Measurements from ENCODE around the gene CDC42EP5. TPM values are rescaled to one million over a fixed set of nuclear protein-coding genes. Genes with fewer than 3 reads are reported as not detected.
"Not testable (repeated sequence)": the region's sequence is repeated elsewhere in the genome, so short reads cannot be mapped to it uniquely, and the experiment has no call there.

CDC42EP5 gene
- polyA plus RNA-seq, 1 donor: 29.2 TPM

DNA sequence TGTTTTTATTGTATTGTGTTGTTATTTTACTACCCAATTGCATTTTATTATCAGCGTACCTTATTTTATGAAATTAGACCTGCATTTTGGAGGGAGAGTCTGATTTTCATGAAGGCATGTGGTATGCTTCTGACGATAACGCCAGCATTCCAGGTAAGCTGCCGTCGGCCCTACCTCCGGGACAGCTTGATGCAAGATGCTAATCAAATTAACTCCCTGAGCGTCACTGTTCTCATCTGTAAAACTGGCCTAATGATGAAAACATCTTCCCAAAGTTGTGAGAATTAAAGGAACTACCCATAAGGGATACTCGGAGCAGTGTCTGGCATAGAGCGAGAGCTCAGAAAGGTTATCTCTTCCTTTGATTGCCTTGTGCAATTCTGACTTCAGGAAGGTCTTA, 16.7 kb upstream of the CDC42EP5 start:
- DNase-seq (ENCODE audit: low read depth): no peak

DNA sequence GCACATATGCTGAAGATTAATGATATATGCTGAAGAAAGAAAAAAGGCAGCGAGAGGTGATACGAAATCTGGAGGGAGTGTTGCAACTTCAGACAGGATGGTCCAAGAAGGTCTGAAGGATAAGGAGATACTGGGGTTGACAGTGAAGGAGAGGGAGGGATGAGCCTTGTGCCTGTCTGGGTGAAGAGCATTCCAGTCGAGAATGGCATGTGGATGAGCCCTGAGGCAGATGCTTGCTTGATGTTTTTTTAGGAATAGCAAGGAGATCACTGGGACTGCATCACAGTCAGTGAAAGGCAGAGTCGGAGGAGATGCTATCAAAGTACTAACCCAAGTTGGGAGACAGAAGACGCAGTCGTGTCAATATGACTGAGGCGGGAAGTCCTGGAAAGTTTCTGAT, 16.2 kb upstream of the CDC42EP5 start:
- DNase-seq (ENCODE audit: low read depth): no peak

DNA sequence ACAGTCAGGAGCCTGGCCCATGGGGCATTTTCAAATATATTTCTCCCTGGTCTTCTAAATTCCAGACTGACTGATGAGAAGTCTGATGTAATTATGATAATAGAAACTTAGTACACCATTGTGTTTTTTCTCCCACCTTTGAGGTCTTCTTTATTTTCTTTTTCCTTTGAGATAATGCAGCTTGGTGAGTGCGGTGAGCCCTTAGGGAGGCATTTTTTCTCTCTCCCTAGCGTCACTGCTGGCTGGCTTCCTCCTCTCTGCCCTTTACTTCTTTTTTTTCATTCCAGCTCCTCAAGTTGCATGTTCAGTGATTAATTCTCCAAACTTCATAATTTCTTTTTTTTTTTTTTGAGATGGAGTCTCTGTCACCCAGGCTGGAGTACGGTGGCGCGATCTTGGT, 12.8 kb upstream of the CDC42EP5 start:
- DNase-seq (ENCODE audit: low read depth): no peak

DNA sequence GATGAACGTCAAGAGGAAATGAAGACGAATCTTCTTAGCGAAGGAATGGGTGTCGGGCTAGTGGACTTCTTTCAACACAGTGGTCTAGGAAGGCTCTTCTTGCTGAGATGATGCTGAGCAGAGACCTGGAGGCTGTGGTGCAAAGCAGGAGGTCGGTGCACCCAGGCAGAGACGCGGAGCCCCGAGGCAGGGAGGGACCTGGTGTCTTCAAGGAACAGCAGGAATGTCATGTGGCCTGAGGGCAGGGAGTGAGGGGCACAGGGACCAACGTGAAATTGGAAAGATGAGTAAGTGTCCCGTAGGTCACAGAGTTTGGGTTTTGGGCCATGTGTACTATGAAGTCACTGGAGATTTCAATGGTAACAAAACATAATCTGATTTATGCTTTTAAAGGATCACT, 11.4 kb upstream of the CDC42EP5 start:
- no peak for DNase-seq (ENCODE audit: low read depth)

DNA sequence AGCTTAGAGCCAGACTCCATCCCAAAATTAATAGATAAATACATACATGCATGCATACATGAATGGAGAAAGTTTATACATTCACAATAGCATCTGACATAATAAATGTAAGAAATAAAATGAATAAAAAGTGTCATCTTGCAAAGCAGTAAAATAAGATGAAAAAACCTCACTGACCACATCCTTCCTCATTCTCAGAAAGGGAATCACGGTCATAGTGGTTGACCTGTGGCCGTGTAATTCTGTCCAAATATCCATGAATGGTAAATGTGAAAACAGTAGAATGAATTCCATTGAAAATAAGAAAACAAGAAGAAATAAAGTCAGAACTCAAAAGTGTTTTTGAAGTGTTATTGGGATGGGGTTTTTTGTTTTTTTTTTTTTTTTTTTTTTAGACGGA, 9.8 kb upstream of the CDC42EP5 start:
- DNase-seq (ENCODE audit: low read depth): no peak

DNA sequence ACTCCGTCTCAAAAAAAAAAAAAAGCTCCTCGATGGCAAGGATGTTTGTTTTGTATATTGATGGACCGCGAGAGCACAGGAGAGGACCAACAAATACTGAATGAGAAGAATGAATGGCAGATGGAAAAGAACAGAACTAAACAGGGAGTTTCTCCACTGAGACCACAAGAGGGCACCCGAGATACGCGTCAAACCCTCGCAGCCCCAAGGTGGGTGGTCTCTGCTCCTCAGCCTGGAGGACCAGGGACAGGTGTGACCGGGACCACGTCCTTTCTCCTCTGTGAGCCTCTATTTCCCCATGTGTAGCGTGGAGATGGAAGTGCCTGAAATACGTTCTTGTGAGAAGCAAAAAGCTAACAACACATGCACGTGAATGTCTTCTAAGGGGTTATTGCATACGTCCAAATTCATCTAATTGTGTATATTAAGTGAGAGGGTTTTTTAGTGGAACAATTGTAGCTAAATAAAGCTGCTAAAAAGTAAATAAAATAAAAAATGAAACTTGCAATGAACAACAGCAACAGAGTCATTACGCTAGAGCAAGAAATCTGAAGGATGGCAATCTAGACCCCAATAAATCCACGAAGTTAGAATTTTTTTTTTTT, 8.3 kb upstream of the CDC42EP5 start:
- DNase-seq (ENCODE audit: low read depth): no peak

DNA sequence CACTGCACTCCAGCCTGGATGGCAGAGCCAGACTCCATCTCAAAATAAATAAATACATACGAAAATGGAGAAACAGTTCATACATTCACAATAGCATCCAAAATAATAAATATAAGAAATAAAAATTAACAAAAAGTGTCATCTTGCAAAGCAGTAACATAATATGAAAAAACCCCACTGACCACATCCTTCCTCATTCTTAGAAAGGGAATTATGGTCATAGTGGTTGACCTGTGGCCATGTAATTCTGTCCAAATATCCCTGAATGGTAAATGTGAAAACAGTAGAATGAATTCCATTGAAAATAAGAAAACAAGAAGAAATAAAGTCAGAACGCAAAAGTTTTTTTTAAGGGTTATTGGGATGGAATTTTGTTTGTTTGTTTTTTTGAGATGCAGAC, 7.0 kb upstream of the CDC42EP5 start:
- DNase-seq (ENCODE audit: low read depth): no peak

DNA sequence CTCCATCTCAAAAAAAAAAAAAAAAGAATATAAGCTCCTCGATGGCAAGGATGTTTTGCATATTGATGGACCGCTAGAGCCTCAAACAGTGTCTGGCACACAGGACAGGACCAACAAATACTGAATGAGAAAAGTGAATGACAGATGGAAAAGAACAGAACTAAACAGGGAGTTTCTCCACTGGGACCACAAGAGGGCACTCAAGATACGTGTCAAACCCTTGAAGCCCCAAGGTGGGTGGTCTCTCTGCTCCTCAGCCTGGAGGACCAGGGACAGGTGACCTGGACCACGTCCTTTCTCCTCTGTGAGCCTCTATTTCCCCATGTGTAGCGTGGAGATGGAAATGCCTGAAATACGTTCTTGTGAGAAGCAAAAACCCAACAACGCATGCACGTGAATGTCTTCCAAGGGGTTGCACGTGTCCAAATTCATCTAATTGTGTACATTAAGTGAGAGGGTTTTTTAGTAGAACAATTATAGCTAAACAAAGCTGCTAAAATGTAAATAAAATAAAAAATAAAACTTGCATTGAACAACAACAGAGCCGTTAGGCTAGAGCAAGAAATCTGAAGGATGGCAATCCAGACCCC, 5.7 kb upstream of the CDC42EP5 start:
- no peak for DNase-seq (ENCODE audit: low read depth)

DNA sequence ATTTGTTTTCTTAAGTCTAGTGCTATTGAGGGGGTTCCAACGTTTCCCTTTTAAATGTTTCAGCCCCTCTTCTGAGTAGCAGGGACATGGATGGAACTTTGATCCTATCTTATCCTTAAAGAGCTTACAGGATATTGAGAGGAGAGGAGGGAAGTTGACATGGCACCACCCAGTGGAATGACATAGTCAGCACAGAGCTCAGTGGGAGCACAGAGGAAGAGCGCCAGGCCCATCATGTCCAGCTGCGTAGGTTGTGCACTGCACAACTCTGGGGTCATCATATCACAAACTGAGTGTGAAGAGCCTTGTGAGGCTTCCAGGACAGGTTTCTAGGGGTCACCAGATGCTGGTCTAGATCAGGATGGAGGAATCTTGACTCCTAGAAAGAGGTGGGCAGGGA, 4.6 kb upstream of the CDC42EP5 start:
- no peak for DNase-seq (ENCODE audit: low read depth)

DNA sequence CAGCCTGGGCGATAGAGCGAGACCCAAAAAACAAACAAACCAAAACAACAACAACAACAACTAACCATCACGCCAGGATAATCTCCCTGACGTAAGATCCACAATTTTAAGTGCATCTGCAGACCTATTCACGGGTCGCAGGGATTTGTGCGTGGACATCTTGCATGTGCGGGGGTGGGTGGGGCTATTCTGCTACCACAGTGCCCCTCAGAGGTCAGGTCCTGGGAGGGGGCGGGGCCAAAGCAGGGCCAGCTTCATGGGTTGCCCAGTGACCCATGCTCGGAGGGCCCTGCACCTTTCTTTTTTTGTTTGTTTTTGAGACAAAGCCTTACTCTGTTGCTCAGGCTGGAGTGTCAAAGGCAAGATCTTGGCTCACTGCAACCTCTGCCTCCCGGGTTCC, 2.6 kb upstream of the CDC42EP5 start:
- no peak for DNase-seq (ENCODE audit: low read depth)

DNA sequence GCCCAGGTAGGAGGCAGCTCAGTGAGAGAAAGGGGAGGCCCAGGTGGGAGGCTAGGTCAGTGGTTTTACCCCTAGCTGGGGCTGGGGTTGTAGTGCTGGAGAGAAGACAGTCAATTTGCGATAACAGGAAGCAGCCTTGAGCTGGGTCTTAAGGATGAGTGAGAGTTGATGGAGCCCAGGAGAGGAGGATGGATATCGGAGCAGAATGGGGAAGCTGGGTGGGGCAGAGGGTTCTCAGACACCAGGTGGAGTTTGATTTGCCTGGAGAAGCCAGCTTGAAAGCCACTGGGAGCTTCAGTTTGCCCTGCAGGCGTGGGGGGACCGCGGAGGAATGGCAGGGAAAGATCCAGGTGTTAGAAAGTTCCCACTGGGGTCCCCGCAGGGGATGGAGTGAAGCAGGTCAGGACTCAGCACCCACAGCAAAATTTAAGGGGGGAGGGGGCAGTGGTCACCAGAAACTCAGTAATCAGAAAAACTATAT, 836 bp upstream of the CDC42EP5 start:
- no peak for DNase-seq (ENCODE audit: low read depth)

DNA sequence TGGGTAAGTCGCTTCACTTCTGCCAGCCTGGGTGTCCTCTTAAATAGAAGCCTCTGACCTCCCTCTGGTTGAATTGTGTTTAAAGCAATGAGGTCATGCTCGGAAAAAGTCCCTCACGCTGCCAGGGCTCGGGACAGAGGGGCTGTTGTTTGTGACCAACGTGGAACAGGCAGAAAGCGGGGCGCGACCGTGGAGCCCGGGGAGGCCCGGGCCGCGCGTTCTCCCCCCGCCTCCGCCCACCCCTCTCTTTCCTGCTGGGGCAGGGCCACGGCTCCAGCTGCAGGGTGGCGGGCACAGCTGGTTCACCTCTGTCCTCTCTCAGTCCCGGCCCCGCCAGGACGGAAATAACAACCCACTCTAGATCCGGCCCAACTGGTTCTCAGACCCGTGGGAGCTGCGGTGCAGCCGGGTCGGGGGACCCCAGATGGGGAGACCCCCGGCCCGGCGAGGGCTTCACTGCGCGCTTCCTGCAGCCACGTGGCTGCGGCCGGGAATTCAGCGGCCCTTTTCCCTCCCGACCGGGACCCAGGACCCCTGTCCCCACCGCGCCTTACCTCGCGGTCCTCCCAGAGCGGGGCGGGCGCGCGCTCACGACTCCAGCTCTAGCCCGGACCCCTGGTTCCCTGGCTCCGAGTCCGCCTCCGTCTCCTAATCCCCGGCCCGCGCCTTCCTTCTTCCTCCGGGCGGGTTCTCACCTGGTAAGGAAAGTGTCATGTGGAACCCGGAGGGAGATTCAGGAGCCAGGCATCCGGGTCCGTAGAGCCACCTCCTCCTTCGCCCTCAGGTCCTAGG, 1.9 kb downstream of the CDC42EP5 start:
- DNase-seq (ENCODE audit: low read depth): no peak

DNA sequence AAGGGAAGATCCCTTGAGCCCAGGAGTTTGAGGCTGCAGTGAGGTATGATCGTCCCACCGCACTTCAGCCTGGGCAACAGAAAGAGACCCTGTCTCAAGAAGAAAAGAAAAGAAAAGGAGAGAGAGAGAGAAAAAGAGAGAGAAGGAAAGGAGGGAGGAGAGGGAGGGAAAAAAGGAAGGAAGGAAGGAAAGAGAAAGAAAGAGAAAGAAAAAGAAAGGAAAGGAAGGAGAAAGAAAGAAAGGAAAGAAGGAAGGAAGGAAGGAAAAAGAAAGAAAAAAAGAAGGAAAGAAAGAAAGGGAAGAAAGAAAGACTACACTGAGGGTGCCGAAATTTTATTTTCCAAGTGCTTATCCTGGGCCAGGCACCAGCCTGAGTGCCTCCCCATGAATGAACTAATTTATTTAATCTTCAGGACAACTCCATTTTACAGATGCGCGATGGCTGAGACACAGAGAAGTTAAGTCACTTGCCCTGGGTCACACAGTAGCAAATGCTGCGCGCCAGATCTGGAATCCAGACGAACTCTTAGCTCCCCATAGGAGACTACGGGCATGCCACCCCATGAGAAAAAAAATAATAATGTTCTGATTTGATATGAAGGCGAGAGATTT, 2.7 kb downstream of the CDC42EP5 start:
- no peak for DNase-seq (ENCODE audit: low read depth)

DNA sequence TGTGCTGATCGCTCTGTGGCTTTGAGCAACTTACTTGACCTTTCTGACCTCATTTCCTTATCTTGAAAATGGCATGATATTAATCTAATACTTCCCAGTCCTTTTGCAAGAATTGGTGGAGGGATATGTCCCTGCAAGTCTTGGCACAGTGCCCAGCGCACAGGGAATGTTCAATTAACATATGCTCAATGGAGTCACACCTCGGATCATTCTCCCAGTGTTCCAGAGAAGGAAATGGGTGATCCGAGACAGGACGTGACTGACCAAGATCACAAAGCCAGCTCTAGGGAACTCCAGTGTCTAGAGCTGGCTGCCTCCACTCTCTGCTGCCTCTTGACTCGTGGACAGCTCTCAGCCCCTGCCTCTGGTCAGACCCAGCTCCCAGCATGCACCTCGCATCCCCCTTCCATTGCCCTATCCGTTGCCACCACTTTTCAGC, 3.6 kb downstream of the CDC42EP5 start:
- DNase-seq (ENCODE audit: low read depth): no peak

DNA sequence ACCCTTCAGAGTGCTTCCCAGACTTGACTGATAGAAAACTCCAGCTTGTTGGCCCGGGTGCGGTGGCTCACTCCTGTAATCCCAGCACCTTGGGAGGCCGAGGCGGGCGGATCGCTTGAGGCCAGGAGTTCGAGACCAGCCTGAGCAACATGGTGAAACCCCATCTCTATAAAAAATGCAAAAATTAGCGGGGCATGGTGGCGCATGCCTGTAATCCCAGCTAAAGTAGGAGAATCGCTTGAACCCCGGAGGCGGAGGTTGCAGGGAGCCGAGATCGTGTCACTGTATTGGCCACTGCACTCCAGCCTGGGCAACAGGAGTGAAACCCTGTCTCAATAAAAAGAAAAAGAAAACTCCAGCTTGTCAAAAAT, 7.0 kb downstream of the CDC42EP5 start:
- DNase-seq (ENCODE audit: low read depth): not testable (repeated sequence)

DNA sequence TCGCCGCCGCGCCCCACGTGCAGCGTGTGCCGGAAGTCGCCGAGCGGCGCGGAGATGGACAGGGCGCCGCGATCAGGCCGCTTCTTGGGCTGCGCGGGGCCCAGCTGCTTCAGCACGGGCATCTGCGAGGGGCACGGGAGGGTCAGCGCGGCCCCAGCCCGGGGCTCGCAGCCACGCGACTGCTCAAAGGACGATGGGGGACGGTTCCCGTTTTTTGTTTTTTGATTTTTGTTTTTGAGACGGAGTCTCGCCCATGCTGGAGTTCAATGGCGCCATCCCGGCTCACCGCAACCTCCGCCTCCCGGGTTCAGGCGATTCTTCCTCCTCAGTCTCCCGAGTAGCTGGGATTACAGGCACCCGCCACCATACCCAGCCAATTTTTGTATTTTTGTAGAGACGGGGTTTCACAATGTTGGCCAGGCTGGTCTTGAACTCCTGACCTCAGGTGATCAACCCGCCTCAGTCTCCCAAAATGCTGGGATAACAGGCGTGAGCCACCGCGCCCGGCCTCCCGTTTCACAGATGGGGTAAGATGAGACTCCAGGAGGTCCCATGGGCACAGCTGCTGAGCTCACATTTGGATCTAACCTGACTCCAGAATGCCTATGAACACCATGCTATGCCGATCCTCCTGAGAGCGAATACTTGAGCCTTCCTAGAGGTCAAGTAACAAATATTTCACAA, 7.5 kb downstream of the CDC42EP5 start:
- no peak for DNase-seq (ENCODE audit: low read depth)

DNA sequence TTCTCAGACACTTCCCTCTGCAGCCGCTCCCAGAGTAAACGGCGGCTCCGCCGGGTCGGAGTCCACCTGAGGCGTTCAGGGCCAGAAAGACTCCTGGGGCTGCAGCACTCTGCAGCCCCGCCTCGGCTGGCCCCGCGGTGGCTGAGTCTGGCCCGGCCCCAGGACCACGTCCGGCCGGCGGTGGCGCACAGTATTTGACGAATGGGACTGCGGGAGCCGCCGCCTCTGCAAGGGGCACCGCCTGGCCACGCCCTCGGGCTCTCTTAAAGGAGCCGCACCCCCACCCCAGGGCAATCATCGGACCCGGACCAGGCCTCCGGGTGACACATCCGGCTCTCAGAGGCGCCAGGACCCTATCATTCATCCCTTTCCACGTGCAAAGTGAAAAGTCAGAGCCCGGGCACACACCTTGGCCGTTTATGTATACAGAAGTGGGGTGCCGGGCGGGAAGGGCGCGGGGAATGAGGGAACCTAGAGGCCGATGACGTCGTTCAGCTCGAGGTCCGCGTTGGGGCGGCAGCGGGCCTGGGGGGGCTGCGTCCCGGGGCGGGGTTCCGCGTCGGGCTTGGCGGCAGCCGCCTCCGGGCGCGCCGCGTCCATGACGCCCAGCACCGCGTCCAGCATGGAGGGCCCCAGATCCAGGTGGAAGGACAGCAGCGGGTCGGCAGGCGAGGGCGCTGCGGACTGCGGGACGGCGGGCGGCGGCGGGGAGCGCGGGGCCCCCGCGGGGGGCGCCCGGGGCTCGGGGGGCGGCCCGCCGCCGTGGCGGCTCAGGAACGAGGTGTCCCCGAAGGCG, 8.3 kb downstream of the CDC42EP5 start:
- no peak for DNase-seq (ENCODE audit: low read depth)

DNA sequence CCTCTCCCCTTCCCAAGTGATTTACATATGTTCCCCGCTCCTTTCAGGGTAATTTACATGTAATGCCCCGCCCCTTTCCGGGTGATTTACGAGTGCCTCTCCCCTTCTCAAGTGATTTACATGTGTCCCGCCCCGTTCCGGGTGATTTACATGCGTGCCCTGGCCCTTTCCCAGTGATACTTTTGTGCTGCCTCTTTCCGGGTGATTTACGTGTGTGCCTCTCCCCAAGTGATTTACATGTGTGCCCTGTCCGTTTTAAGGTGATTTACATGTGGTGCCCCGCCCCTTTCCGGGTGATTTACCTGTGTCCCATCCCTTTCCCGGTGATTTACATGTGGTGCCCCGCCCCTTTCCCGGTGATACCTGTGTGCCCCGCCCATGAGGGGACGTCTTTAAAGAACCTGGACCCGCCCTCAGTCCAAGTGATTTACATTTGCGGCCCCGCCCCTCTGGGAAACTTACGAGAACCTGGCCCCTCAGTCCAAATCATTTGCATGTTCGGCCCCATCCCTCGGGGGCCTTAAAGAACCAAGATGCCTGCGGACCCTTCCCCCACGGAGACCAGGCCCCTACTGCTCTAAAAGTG, 9.0 kb downstream of the CDC42EP5 start:
- DNase-seq (ENCODE audit: low read depth): no peak

DNA sequence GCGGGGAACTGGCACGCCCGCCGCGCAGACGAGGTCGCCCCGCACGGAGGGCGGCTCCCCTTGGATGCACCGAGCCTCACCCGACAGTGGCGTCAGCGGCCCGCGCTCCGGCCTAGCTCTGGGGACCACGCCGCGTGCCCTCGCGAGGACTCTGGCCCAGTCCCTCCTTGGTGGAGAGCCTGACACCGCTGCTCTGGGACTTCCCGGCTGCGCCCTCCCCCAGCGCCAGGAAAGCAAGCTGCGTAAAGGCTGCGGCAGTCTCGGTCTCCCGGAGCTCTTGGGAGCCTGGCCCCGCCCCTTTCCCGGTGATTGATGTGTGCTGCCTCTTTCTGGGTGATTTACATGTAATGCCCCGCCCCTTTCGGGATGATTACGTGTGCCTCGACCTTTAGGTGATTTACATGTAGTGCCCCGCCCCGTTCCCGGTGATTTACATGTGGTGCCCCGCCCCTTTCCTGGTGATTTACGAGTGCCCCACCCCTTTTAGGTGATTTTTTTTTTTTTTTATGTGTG, 9.5 kb downstream of the CDC42EP5 start, which contains the start of gene LENG9:
Gene LENG9, minus strand, starts transcription at position 248 of the 513 bp plus-strand sequence. CDS start 252 bp downstream, outside the sequence.
- peak; percentile 86 for DNase-seq (ENCODE audit: low read depth)
